GM21423 (cell line): Measurements from ENCODE around the gene PBX1.

Source experiments
- ATAC-seq: cut with Tn5 transposase; IDR thresholded peaks from one replicate; pipeline ENCODE4 v1.9.1; 2021; ENCODE audit warnings: mild to moderate bottlenecking, moderate library complexity; ENCODE audit not compliant: unreplicated experiment

PBX1 gene

DNA sequence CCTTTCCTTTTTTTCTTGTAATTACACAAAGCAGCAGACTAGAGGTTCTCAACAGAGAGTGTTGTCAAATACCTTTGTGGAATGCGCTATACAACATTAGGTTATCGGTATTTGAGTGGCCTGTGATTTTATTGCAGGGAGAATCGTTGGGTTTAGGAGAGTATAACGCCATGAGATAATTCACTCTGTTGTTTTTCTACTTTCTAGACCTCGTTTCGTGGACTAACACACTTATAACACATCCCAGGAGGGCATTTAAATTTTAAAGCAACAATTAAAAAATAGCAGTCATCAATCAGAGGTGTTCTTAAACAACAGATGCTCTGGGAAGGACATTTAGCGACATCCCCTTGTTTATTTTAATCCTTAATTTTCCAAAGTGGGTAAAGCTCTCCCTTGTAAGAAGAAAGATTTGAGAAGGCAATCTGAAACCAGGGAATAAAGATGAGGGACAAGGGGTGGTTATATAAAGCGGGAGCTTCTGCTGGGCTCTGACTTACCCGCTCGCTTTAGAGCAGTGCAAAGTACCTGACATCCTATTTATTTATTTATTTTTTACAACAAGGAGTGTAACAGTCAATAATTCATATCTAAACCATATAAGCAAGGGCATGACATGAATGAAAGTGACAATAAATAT, 4.9 kb downstream of the PBX1 start:
- ATAC-seq: no peak

DNA sequence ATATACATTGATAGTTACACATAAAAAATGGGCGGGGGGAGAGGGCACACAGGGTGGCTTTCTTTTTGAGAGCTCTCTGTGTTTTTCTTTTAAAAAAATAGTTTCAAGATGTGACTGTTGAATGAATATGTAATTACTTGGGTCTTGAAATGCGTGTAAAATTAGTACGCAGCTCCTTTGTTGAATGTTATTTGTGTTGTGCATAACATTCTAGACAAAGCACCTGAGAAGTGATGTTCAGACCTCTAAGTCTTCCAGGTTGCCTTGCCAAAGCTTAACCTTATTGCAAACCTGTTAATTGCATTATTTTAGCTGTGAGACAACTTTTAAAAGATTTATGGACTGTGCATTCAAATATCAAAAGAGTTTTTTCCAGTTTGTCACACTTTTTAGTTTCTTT, 5.4 kb downstream of the PBX1 start:
- ATAC-seq: no peak

DNA sequence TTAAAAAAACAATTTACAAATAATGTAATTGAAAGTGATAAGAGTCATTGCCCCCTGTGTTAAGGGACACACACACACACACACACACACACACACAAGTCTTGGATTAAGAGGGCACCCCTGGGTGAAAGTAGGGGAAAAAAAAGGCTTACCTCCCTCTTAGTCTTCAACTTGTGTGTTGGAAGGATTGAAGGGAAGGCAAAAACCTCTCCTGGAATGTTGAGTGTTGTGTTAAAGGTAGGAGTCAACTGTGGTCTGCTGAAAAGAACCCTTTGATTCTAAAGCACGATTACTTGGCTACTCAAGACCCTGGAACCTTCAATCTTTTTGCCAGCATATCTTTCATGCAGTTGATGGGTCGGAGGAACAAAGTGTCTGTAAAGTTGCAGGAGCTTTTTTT, 6.4 kb downstream of the PBX1 start:
- ATAC-seq: no peak

DNA sequence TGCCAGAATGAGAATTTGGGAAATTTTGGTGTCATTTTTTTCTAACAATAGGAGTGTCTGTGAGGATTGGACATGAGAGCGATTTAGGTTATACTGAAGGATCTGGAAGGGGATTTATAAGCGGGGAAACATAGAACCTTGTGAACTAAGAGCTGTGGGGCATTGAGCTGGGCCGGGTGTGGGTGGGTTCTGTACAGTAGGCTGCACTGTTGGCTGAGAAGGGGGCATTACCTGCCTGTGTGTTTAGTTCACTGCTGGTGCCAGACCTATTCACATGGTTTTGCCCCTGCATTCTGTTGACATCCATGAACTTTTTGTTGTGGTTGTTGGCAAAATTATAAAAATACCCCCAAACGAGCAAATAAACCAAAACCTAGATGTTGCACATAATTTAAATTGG, 8.8 kb downstream of the PBX1 start:
- no peak for ATAC-seq

DNA sequence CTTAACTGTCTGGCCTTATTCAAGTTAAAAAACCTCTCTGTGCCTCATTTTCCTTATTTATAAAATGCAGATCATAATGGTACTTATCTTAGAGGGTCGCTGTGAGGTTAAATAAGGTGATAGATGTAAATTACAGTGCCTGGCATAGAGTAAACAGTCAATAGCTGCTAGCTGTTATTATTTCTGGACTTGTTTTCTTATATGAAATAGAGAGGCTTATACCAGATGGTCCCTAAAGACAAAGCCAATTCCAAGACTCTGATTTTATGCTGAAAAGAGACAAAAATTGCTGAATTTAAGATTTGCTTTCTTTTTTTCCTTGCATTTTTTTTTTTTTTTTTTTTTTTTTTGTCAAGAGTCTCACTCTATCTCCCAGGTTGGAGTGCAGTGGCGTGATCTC, 10.3 kb downstream of the PBX1 start:
- no peak for ATAC-seq

DNA sequence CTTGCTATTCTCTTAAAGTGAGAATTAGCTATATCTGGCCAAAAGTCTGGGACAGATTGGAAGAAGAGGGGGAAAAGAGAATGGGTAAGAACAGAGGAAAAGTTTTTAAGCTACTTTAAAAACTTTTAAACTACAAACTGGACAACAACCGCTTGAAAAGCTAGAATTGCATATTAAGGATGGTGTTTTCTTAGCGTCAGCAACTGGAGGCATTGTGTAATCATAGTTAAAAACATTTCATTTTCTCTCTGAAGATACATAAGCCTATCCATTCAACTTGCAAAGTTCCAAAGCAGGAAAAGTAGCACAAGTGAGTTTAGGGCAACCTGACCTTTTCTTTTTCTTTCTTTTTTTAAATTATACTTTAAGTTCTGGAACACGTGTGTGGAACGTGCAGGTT, 10.9 kb downstream of the PBX1 start:
- no peak for ATAC-seq

DNA sequence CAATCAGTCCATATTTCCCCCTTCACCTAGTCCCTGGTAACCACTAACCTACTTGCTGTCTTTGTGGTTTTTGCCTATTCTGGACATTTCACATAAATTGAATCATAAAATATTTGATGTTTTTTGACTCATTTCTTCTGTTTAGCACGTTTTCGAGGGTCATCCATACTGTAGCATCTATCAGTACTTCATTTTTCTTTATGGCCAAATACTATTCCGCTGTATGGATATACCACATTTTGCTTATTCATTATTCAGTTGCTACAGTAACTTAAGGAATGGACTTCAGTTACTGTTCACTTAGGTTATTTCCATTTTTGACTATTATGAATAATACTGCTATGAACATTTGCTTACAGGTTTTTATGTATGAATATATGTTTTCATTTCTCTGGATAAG, 12.3 kb downstream of the PBX1 start:
- ATAC-seq: no peak

DNA sequence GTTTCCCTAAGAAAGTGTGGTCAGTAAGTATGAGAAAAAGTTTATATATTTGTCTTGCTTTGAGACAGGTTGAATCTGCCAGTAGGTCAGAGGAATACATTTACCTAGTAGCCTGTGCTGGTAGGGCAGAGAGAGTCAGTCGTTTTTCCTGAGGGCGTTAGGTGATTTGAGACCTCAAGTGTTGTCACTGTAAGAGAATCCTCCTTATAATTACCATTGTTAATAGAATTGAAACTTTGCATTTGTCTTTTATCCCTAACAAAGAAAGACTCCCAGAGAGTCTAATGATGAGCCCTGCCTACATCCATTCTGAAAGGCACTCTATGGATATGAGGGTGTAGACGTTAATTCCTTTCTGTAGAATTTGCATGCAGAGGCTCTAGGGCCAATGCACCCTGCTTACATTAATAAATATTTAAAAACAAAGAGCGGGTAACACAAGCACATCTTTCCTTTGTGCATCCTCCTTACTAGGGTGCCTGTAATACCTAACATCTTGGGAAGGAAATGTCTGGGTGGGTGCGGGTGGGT, 16.4 kb downstream of the PBX1 start:
- ATAC-seq: no peak

DNA sequence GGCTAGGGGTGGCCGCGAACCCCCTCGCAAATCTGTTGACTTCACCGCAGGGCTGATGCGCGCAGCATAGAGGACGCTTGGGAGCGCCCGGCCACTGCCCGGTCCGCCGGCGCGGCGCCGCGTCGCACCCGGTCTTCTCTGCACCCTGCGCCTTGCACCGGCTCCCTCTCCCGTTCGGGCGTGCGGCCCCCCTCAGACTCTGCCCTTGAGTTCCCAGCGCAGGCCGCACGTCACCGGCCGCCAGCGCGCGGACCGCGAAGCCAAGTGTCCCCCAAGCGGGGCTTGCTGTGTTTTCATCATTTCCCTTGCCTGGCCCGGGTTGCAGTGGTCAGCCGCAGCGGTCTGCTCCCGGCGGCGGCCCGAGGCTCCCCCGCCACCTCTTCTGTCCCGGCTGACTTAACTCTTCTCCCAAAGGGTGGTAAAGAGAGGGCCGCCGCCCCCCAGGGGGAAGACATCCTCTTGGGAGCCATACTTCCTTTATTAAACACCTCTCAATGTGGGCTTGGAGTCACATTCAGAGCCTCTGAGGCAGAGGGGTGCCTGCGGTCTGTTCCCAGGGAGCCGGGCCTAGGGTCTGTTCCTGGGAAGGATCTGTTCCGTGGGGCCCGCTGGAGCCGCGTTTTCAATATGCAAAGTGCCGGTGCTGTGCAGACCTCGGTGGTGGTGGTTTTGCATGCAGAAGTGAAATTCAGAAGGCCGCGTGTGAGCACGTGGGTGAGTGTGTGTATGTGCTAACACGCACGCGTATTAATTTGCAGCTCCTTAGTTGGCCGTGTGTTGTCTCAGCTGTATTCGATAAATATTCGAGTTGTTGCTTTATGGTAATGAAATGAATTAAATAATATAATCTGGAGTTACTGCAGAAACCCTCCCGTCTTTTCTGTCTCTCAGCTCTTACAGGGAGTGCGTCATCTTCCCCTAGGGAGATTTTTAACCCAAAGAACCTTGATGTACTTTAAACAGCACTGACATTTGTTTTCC, 17.6 kb downstream of the PBX1 start:
- no peak for ATAC-seq

DNA sequence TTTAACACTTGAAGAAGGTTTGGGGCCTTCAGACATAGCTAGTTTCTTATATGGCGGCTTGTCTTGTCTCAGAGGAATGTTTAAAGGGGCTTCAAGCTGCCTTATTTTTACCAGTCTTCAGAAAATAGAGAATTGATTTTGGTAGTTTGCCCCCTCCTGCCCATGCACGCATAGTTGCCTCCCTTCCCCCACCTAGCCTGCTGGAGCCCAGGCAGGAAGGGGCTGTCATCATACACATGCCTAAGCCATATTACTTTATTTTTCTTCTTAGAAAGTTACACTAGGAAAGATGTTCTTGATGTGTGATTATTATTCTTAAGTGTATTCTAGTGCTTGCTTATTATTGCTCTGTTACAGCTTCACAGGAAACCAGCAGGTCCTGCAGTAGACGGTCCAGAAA, 18.3 kb downstream of the PBX1 start:
- ATAC-seq: no peak

DNA sequence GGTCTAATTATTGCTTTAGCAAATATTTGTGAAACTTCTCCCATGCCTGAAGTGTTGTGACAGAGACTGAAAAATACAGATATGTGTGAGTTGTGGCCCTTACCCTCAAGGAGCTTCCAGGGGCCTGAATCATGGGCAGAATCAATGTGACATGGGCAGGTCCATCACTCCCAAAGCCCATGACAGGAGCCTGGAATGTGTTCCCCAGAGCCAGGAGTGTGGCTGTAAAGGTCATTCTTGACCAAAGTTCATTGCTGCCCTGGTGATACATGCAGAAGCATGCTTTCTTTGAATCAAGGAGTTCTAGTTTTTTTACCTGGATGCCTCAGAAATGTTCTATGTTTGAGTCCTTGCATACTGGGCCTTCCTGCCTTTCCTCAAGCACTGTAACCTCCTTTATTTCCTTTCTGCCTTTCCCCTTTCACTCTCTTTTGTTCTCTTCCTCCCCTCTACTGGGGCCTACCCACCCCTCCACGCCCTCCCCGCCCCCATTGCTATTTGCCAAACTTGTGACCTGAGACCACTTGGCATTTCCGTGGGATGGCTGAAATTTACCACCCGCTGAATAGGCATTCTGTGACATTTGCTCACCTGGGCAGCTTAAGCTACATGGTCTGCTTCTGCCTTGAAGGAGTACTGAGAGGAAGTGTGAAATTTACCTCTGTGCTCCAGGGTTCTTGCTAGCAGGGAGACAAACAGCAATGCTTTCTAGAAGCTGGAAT, 19.7 kb downstream of the PBX1 start:
- ATAC-seq: no peak

DNA sequence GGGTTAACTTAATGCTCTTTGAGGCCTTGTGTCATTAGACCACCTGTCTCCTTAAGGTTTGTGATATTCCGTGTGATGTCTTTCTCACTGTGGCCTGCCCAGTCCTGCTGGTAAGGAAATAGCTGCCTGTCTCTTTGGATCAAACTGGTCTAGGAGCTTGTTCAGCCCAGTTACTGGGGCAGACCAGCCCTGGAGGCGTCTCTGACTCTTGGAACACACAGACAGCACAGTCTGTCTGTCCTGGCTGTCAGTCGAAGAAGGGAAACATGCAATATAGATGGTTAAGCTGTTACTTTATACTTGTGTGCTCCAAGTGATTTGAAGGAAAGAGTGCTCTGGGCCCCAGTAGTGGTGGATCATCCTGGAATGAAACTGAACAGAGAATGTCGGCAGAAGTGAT, 20.4 kb downstream of the PBX1 start:
- no peak for ATAC-seq

DNA sequence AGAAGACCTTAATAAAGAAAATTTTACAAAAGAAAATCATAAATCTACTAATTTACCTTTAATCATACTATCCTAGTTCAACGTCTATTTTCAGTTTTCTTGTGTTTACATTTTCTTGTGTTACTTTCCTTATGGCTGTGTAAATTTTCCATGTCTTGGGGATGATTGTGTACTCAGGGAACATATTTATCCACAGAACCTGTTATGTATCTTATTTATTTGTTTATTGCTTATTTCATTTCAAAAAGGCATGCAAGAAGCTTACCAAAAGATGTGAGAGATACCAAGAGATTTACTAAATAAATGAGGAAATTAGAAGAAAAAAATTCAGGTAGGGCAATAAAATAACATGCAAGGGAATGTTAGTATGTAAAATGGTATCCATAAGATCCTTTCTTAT, 22.8 kb downstream of the PBX1 start:
- no peak for ATAC-seq

DNA sequence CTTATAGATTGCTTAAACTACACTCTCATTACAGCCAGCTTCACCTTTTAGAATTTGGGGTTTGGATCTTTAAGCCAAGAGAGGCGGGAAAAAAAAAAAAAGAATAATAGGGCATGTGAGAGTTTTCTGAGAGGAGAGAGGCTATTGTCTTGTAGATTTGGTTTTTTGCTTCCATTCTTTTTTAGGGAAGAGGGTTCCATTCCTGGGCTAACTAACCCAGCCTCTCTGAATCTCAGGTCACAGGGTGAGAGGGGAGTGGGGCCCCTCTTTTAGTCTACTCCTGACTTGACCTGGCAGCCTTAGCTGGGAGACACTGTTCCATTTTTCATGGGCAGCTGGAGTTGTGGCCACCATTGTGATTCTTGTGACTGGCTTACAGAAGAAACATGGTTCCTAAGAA, 24.2 kb downstream of the PBX1 start:
- no peak for ATAC-seq

DNA sequence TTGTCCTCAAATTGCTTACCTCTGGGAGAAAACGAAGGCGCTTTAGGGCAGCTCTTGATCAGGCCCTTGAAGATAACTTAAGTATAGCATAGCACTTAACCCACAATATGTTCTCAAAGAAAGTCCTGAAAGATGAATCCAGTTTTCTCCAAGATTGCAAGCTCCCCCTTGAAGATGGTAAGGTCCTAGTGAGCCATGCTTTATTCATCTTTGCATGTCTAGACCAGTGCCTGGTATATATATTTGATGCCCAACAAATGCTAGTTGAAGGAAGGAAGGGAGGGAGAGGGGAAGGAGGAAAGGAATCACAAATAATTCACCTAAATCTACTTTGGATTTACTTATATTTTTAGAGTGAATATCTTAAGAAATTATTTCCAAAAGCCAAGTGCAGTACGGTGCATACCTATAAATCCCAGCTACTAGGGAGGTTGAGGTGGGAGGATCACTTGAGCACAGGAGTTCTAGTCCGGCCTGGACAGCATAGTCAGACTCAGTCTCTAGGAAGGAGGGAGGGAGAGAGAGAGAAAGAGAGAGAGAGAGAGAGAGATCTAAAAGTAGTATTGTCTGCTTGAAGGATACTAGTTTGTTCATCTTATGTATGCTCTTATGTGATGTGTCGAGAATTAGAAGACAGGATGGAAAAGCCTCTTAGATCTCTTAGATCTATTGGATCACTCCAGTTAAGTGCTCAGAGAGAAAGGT, 25.0 kb downstream of the PBX1 start:
- ATAC-seq: no peak

DNA sequence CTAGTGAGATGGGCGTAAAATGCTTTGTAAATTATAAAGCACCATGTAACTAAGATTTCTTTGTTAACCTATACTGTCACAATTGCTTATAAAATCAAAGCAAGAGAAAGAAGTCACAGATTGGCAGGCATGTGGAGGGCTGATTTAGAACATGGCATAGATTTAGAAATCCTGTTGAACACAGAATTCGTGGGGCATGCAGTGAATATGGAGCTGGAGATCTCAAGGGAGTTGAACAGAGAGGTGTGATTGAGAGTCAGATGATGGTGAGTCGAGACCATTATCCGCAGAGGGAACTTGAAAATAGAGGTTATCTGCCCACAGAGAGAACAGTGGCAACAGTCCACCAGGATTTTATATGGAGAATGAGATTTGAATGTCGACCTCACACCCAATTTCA, 27.6 kb downstream of the PBX1 start:
- ATAC-seq: no peak

DNA sequence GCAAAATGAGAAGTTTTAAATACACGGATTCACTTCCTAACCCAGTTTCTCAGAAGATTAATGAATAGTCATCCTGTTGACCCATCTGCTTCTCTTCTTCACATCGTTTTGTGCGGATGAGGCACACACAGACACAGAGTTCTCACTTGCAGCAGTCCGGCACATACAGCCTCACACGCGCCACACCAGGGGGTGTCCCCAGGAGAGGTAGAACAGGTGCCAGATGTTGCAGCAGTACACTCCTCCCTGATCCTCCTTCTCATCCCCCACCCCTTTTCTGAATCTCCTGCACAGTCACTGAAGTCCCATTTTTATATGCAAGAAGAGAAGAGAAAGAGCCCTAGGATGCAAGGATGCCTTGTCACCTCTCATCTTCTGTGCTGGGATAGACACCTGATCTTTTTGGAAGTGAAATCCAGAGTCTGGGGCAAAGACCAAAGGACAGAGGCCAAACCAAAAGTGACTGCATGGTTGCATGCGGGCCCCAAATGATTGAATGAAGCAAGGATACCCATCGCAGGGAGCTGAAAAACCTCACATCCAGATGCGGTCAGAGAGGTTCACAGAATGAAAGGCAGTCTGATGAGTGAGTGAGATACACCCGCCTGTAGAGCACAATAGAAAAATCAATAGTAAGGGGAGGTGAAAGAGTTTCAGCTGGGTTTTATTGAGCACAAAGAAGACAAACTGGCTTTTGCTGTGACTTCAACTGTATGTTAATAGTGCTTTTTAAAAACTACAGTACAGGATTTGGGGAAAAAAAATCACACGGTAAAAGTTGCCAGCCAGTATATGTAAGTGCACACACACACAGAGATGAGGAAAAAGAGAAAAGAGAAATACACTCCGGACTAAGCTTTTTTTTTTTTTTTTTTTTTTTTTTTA, 28.9 kb downstream of the PBX1 start:
- ATAC-seq: no peak

DNA sequence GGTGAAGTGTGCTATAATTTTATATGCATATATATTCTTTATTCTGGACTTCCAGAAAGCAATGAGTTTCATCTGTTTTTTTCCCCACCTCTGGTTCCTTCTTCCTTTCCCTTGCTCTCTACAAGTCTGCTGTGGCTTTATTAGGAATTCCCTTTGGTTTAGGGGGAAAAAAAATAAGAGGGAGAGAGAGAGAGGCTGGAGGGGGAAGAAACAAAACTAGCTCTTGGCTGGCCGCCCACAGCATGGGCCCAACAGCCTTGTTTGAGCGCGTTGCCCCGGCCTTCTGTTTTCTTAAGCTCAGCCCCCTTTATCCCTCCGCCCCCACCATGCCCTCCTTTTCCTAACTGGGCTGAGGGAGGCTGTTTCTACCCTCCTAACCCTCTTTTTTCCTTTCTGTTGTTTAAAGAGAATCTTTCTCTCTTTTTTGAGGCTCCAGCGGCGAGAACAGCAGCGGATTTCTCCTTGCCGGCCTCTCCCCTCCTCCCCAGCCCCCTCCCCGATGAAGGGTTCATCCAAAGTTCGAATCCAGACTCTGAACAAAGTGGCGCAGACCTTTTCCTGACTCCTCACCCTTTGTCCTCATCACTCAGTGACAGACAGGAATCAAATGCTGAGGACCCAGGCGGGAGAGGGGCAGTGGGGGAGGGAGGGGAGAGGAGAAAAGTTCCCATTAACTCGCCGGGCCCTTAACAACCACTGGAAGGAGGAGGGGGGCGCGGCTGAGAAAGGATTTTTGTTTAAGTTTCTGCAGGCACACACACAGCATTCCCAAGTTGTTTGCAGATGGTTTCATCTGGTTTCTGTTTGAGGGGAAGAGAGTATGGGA, 29.7 kb downstream of the PBX1 start:
- ATAC-seq: no peak

DNA sequence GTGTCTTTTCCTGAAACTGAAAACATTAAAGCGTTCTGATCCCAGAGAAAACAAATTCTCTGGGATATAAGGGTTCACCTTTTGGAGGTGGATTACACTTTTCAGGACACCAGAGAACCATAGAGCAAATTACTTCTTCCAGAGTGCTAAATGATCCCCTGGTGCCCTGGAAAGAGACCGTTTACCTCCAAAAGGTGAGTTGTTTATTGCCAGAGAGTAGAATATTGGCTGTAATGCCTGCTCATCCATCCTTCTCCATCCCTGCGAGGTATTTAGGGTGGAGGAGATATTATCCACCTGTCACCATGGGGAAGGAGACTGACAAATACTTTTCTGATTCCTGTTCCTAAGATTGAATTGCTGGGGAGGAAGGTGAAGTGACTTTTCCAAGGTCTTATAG, 30.4 kb downstream of the PBX1 start:
- ATAC-seq: no peak
